Ovary (tissue), 3 donors: ENCODE data around the gene SLTM.

Source experiments
- EP300 ChIP-seq: sonication (generic); formaldehyde crosslinking; IDR thresholded peaks from one replicate; pipeline ENCODE4 v1.6.1; 2017; ENCODE audit warnings: antibody characterized with exemption
- TF ChIP-seq, protein P1 (sequence below), 3 donors: fragments of 450-650 bp in 2 of 3; fragments of 200-600 bp in 1 of 3; IDR thresholded peaks; one replicate each; pipeline versions ENCODE4 v1.5.1 to v1.8.0; 2016 to 2022; ENCODE audit warnings: antibody characterized with exemption in 3 of 3, mild to moderate bottlenecking in 1 of 3
- donor health status: DM: no; HTN: no; CAD: no.

DNA sequence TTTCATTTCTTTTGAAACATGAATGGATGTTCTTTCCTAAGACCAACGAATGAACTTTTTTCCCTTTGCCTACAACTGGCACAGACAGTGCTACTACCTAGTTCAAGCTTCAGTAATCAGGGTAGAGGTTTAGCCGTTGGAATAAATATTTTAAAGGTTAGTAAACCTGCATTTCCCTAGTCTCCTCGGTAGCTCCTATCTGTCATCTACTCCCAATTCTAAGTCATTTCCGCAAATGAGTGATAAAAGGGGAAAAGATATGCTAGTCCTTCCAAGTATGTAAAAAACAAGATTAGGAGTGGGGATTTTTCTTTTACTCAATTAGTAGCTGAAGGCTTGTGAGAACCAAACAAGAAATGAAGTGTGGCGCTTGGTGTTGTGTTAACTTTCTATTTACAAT lies 15.2 kb downstream of the SLTM start:
- TF ChIP-seq, protein P1, sequence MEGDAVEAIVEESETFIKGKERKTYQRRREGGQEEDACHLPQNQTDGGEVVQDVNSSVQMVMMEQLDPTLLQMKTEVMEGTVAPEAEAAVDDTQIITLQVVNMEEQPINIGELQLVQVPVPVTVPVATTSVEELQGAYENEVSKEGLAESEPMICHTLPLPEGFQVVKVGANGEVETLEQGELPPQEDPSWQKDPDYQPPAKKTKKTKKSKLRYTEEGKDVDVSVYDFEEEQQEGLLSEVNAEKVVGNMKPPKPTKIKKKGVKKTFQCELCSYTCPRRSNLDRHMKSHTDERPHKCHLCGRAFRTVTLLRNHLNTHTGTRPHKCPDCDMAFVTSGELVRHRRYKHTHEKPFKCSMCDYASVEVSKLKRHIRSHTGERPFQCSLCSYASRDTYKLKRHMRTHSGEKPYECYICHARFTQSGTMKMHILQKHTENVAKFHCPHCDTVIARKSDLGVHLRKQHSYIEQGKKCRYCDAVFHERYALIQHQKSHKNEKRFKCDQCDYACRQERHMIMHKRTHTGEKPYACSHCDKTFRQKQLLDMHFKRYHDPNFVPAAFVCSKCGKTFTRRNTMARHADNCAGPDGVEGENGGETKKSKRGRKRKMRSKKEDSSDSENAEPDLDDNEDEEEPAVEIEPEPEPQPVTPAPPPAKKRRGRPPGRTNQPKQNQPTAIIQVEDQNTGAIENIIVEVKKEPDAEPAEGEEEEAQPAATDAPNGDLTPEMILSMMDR (IDR thresholded peaks at IDR 0.05): no peak
- no peak for TF ChIP-seq EP300
